ENCODE measurements around the gene PPARA. TPM values are rescaled to one million over a fixed set of nuclear protein-coding genes. Genes with fewer than 3 reads are reported as not detected.

Gene PPARA
- total and polyA plus RNA-seq, 2 donors (not counting 1 experiment from before 2014, with no cell fraction given): 10.2 to 17.5 TPM

- no peak for TF ChIP-seq EZH2 (IDR thresholded peaks at IDR 0.05; ENCODE audit: low read length, missing control alignments)
- Histone ChIP-seq H2AFZ (ENCODE audit: low read length) (no peak overlapping the region), H3K27me3 (ENCODE audit: control insufficient read depth, insufficient read depth, low read length) (no peaks in the 10 kb centered on the region), H3K4me1 (ENCODE audit: control insufficient read depth, extremely low read depth, insufficient read depth, low read length) (peaks cover 12% of the 10 kb centered on the region), H3K27ac (ENCODE audit: insufficient read depth, low read length) (no peak overlapping the region), H3K4me2 (ENCODE audit: extremely low read depth, insufficient read depth, low read length) (no peak overlapping the region), H4K20me1 (ENCODE audit: control insufficient read depth, extremely low read depth, insufficient read depth, low read length) (no peaks in the 10 kb centered on the region), H3K9ac (ENCODE audit: insufficient read depth, low read length) (no peak overlapping the region), H3K9me3 (ENCODE audit: control insufficient read depth, insufficient read depth, low read depth, low read length) (no peaks in the 10 kb centered on the region), H3K4me3 (replicated peaks in 1 of 4; ENCODE audit: control extremely low read depth in 1 of 4, insufficient read depth in 1 of 4, low read depth in 3 of 4, low read length in 4 of 4) (no peak overlapping the region), H3K36me3 (ENCODE audit: control insufficient read depth, insufficient read depth, low read length) (peaks cover 1% of the 10 kb centered on the region), H3K79me2 (ENCODE audit: control insufficient read depth, insufficient read depth, low read length) (no peaks in the 10 kb centered on the region)
- no peak for DNase-seq (ENCODE audit: low read depth in 2 of 2)
Measured at GRCh38 chr22:46123694-46124382, 26.5 kb upstream of the PPARA start.

- TF ChIP-seq EZH2 (IDR thresholded peaks at IDR 0.05; ENCODE audit: low read length, missing control alignments) (no peak), CTCF (conservative IDR thresholded peaks at IDR 0.05 in 1 of 2, IDR thresholded peaks at IDR 0.05 in 1 of 2; ENCODE audit: low read depth in 1 of 2, low read length in 2 of 2) (no peak)
- Histone ChIP-seq H3K4me1 (ENCODE audit: control insufficient read depth, extremely low read depth, insufficient read depth, low read length) (peaks cover 9% of the 10 kb centered on the region), H3K9ac (ENCODE audit: insufficient read depth, low read length) (no peak overlapping the region), H2AFZ (ENCODE audit: low read length) (no peak overlapping the region), H4K20me1 (ENCODE audit: control insufficient read depth, extremely low read depth, insufficient read depth, low read length) (no peaks in the 10 kb centered on the region), H3K4me2 (ENCODE audit: extremely low read depth, insufficient read depth, low read length) (no peak overlapping the region), H3K27me3 (ENCODE audit: control insufficient read depth, insufficient read depth, low read length) (no peaks in the 10 kb centered on the region), H3K9me3 (ENCODE audit: control insufficient read depth, insufficient read depth, low read depth, low read length) (no peaks in the 10 kb centered on the region), H3K27ac (ENCODE audit: insufficient read depth, low read length) (no peak overlapping the region), H3K79me2 (ENCODE audit: control insufficient read depth, insufficient read depth, low read length) (no peaks in the 10 kb centered on the region), H3K4me3 (replicated peaks in 1 of 4; ENCODE audit: control extremely low read depth in 1 of 4, insufficient read depth in 1 of 4, low read depth in 3 of 4, low read length in 4 of 4) (no peak overlapping the region), H3K36me3 (ENCODE audit: control insufficient read depth, insufficient read depth, low read length) (peaks cover under 1% of the 10 kb centered on the region)
- DNase-seq (ENCODE audit: low read depth in 2 of 2): no peak
Measured at GRCh38 chr22:46124383-46125144, 25.8 kb upstream of the PPARA start.

- Histone ChIP-seq H2AFZ (ENCODE audit: low read length) (no peak overlapping the region), H3K9me3 (ENCODE audit: control insufficient read depth, insufficient read depth, low read depth, low read length) (no peaks in the 10 kb centered on the region)
Measured at GRCh38 chr22:46125311-46125710, 25.0 kb upstream of the PPARA start.

More at GRCh38 chr22:46125311-46125710, 25.0 kb upstream of the PPARA start:
- no peak for DNase-seq (ENCODE audit: low read depth in 2 of 2)
- no peaks in the 10 kb centered on the region for H3K36me3 ChIP-seq (ENCODE audit: control insufficient read depth, insufficient read depth, low read length)
- H3K4me1 ChIP-seq (ENCODE audit: control insufficient read depth, extremely low read depth, insufficient read depth, low read length): peaks cover 7% of the 10 kb centered on the region
- no peak overlapping the region for H3K4me2 ChIP-seq (ENCODE audit: extremely low read depth, insufficient read depth, low read length)
- no peak overlapping the region for H3K27ac ChIP-seq (ENCODE audit: insufficient read depth, low read length)
- no peak overlapping the region for H3K4me3 ChIP-seq (replicated peaks in 1 of 4; ENCODE audit: control extremely low read depth in 1 of 4, insufficient read depth in 1 of 4, low read depth in 3 of 4, low read length in 4 of 4)
- no peaks in the 10 kb centered on the region for H3K27me3 ChIP-seq (ENCODE audit: control insufficient read depth, insufficient read depth, low read length)
- H3K79me2 ChIP-seq (ENCODE audit: control insufficient read depth, insufficient read depth, low read length): no peaks in the 10 kb centered on the region
- no peaks in the 10 kb centered on the region for H4K20me1 ChIP-seq (ENCODE audit: control insufficient read depth, extremely low read depth, insufficient read depth, low read length)
- no peak overlapping the region for H3K9ac ChIP-seq (ENCODE audit: insufficient read depth, low read length)
- TF ChIP-seq EZH2 (IDR thresholded peaks at IDR 0.05; ENCODE audit: low read length, missing control alignments): no peak
- TF ChIP-seq CTCF (conservative IDR thresholded peaks at IDR 0.05 in 1 of 2, IDR thresholded peaks at IDR 0.05 in 1 of 2; ENCODE audit: low read depth in 1 of 2, low read length in 2 of 2): no peak

All from fibroblast of lung (primary cell).